ENCODE data around the gene ZNF584. TPM values are rescaled to one million over a fixed set of nuclear protein-coding genes. Genes with fewer than 3 reads are reported as not detected.
A peak's percentile ranks its signal among the peaks of the same experiment; 100 is the strongest.

The ZNF584 gene
- total and polyA plus RNA-seq, 10 of the 15 experiments (the other 5 are each of a cell fraction or from before 2014, with no cell fraction given): 2.0 to 10.7 (median 6.3) TPM

DNA sequence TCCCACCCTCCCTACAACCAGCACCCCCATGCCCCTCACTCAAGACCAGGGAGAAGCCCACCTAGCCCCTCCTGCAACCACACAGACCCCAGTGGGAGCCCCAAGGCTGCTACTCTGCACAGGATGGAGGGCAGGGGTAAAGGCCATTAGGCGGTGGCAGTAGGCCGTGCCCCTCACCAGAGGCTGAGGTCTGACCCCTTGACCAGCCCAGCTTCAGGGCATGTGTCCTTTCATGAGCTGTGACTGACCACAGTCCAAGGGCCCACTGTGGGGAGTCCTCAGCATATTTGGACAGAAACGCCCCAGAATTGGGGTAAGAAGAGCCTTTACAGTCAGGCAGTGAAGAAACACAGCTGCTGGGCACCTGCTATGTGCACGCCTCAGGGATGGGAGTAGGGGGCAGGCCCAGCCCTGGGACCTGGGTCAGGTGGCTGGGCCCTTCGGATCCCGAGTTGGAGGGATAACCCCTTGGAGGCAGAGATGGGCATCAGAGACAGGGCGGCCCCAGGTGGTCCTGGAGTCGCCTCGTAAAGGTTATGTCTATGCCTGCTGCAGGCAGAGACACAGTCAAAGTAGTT, 23.0 kb upstream of the ZNF584 start:
- no TSS peak for BruUV-seq (replicated peaks)
- H3K79me2 ChIP-seq (ENCODE audit: control insufficient read depth, insufficient read depth, low read length): peaks cover 39% of the 10 kb centered on the region
- peak overlapping the region; percentile 79 for H3K4me3 ChIP-seq
- POLR2A ChIA-PET: interaction anchor here (0.6 to 1.5 kb wide), 4 partner anchors 9 to 489 kb away, joined by 3 to 4 read pairs (median 4); no protein-coding TSS in a partner anchor
- no peaks in the 10 kb centered on the region for H4K20me1 ChIP-seq (ENCODE audit: control insufficient read depth, insufficient read depth)
- no peaks in the 10 kb centered on the region for H3K9me3 ChIP-seq (replicated peaks; ENCODE audit: control insufficient read depth, insufficient read depth, low read length)
- H3K4me2 ChIP-seq (ENCODE audit: control insufficient read depth, insufficient read depth): peak overlapping the region; percentile 85
- SMC1A ChIA-PET (ENCODE audit: uncharacterized antibody, unreplicated experiment): interaction anchor here (1.5 kb wide), 1 partner anchor 21 kb away, joined by 3 read pairs; no protein-coding TSS in a partner anchor
- H3K36me3 ChIP-seq (ENCODE audit: control insufficient read depth in 2 of 2, insufficient read depth in 2 of 2, low read length in 1 of 2): peaks cover 0 to 8% of the 10 kb centered on the region in 2 experiments; a peak in 2 of 4 replicates
- H3K9ac ChIP-seq (ENCODE audit: control insufficient read depth, insufficient read depth, low read length): peak overlapping the region; percentile 96
- H3K27me3 ChIP-seq (replicated peaks in 1 of 2; ENCODE audit: control insufficient read depth in 2 of 2, insufficient read depth in 2 of 2, low read length in 1 of 2): no peaks in the 10 kb centered on the region
- intact Hi-C loops (cut with micrococcal nuclease; ENCODE audit: unreplicated experiment): no loop called here
- WGBS (ENCODE audit: insufficient coverage, insufficient replicate concordance, low lambda C conversion rate, missing lambda C conversion rate): 38% methylated on average over 9 of the region's 9 CpGs
- DNase-seq (ENCODE audit: low read depth, low spot score) (no peak), ATAC-seq (no peak), FAIRE-seq (no peak)
- H3K27ac ChIP-seq (ENCODE audit: control insufficient read depth, insufficient read depth): peak overlapping the region; percentile 97
- H3K4me1 ChIP-seq (ENCODE audit: control insufficient read depth, insufficient read depth, low read length): peaks cover 15% of the 10 kb centered on the region
- RAD21 ChIA-PET (ENCODE audit: unreplicated experiment): interaction anchor here (1.0 kb wide), 1 partner anchor 23 kb away, joined by 3 read pairs; no protein-coding TSS in a partner anchor
- TF ChIP-seq TCF3 (IDR thresholded peaks at IDR 0.05; ENCODE audit: borderline replicate concordance, insufficient read depth, low read depth, low read length) (0 out of 2 replicates have a peak, but pooled peaks have one; percentile 30), MYB (IDR thresholded peaks at IDR 0.05; ENCODE audit: borderline replicate concordance, low read depth, low read length) (no peak)
- in situ Hi-C loops (cut with MboI): no loop called here
- H2AFZ ChIP-seq (ENCODE audit: control insufficient read depth, low read depth, low read length): no peak overlapping the region; the same call in 1 of the 2 replicates
- CTCF ChIA-PET: interaction anchor here (1.5 kb wide), 1 partner anchor 135 kb away, joined by 5 read pairs; the partner anchor contains the start of gene ZBTB45

DNA sequence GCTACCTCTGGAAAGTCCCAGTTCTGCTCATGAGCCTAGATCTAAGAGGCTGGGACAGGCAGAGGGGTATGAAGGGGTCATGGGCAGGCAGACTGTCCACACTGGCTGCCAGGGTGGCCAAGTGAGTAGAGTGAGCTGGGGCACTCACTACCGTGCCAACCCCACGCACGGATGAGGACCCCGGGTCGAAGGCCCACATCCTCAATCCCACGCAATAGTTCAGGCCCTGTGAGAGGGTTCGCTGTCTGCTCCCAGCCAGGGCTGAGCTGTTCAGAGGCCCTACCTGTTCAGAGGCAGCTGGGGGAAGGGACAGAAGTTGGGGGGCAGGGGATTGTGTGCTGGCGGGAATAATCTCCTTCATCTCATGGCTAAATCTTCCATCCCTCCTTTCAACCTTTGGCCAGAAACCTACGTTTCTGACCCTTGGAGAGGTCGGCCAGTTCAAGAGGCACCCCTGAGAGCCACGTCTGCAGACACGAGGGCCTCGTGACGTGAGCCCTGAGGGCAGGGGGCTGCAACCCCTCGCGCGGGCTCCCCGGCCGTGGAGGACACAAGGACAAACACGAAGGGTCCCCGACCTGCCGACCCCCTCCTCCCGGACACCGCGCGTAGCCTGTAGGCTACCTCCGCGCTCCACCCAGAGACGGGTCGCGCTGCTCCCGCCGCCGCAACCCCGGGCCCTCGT, 22.4 kb upstream of the ZNF584 start:
- CTCF ChIA-PET: interaction anchor here (1.5 kb wide), 1 partner anchor 134 kb away, joined by 5 read pairs; the partner anchor contains the start of gene ZBTB45

More for the DNA sequence above, 22.4 kb upstream of the ZNF584 start:
- peak; percentile 61 for TF ChIP-seq POLR2A (IDR thresholded peaks at IDR 0.05; ENCODE audit: low read depth, low read length)
- no peak for TF ChIP-seq SIX5 (IDR thresholded peaks at IDR 0.05; ENCODE audit: low read depth, low read length, severe bottlenecking)
- TF ChIP-seq POLR2AphosphoS5 (IDR thresholded peaks at IDR 0.05; ENCODE audit: low read length): peak; percentile 53; the same call in 1 of the 2 replicates
- TF ChIP-seq SPI1 (IDR thresholded peaks at IDR 0.05; ENCODE audit: borderline replicate concordance, insufficient read depth, low read depth, low read length): no peak
- 0 out of 2 replicates have a peak, but pooled peaks have one; percentile 22 for TF ChIP-seq NR2F1 (conservative IDR thresholded peaks at IDR 0.05)
- no peak for TF ChIP-seq ZNF24 (IDR thresholded peaks at IDR 0.05)
- TF ChIP-seq RELB (IDR thresholded peaks at IDR 0.05; ENCODE audit: low read depth): peak; percentile 44
- TF ChIP-seq DPF2 (IDR thresholded peaks at IDR 0.05): 0 out of 2 replicates have a peak, but pooled peaks have one; percentile 13
- peak; percentile 15 for TF ChIP-seq RELA (IDR thresholded peaks at IDR 0.05; ENCODE audit: borderline replicate concordance, partially characterized antibody)
- Histone ChIP-seq H3K9ac (ENCODE audit: control insufficient read depth, insufficient read depth, low read length) (peak overlapping the region; percentile 96), H3K9me3 (replicated peaks; ENCODE audit: control insufficient read depth, insufficient read depth, low read length) (no peaks in the 10 kb centered on the region), H3K36me3 (ENCODE audit: control insufficient read depth in 2 of 2, insufficient read depth in 2 of 2, low read length in 1 of 2) (peaks cover 0 to 14% of the 10 kb centered on the region in 2 experiments), H3K27me3 (replicated peaks in 1 of 2; ENCODE audit: control insufficient read depth in 2 of 2, insufficient read depth in 2 of 2, low read length in 1 of 2) (no peaks in the 10 kb centered on the region), H4K20me1 (ENCODE audit: control insufficient read depth, insufficient read depth) (no peaks in the 10 kb centered on the region), H2AFZ (ENCODE audit: control insufficient read depth, low read depth, low read length) (peak overlapping the region; percentile 68), H3K4me1 (ENCODE audit: control insufficient read depth, insufficient read depth, low read length) (peaks cover 15% of the 10 kb centered on the region), H3K27ac (ENCODE audit: control insufficient read depth, insufficient read depth) (peak overlapping the region; percentile 97), H3K4me2 (ENCODE audit: control insufficient read depth, insufficient read depth) (peak overlapping the region; percentile 85), H3K79me2 (ENCODE audit: control insufficient read depth, insufficient read depth, low read length) (peaks cover 44% of the 10 kb centered on the region), H3K4me3 (peak overlapping the region; percentile 79)
- no peak for FAIRE-seq
- in situ Hi-C loops (cut with MboI) (no loop called here), intact Hi-C loops (cut with micrococcal nuclease; ENCODE audit: unreplicated experiment) (no loop called here)
- BruUV-seq (replicated peaks): no TSS peak
- WGBS (ENCODE audit: insufficient coverage, insufficient replicate concordance, low lambda C conversion rate, missing lambda C conversion rate): 2% methylated on average over 36 of the region's 36 CpGs
- POLR2A ChIA-PET: interaction anchor here (0.6 to 1.5 kb wide), 5 partner anchors 8 to 490 kb away, joined by 3 to 4 read pairs (median 4); no protein-coding TSS in a partner anchor
- no peak for DNase-seq (ENCODE audit: low read depth, low spot score)
- peak; percentile 21 for ATAC-seq
- SMC1A ChIA-PET (ENCODE audit: uncharacterized antibody, unreplicated experiment): interaction anchor here (1.5 kb wide), 1 partner anchor 22 kb away, joined by 3 read pairs; no protein-coding TSS in a partner anchor
- RAD21 ChIA-PET (ENCODE audit: unreplicated experiment): interaction anchor here (1.0 kb wide), 1 partner anchor 24 kb away, joined by 3 read pairs; no protein-coding TSS in a partner anchor
